ENCODE measurements around the gene TMEM170A. TPM values are rescaled to one million over a fixed set of nuclear protein-coding genes. Genes with fewer than 3 reads are reported as not detected.

Gene TMEM170A
- total RNA-seq (2022; extraction: Qiagen RNA extraction; ENCODE audit: low read depth): 13.7 to 17.2 TPM (median 15.9 TPM) in 5 replicates

GRCh38 chr16:75464122-75464918 is at the start of gene TMEM170A:
TMEM170A (minus strand) TSS chr16:75464689; CDS start chr16:75464600, 89 bp downstream.

GRCh38 chr16:75495076-75495674 is 30.7 kb upstream of the TMEM170A start, which contains the start of gene CHST6:
CHST6 (minus strand) TSS chr16:75495441; CDS start chr16:75479828, 15,613 bp downstream.

GRCh38 chr16:75432828-75433731 is 31.4 kb downstream of the TMEM170A start, which contains the start of gene CFDP1:
CFDP1 (minus strand) TSS chr16:75433503; CDS start chr16:75433352, 151 bp downstream.

Other genes starting within 250 kb of the TMEM170A start
- not detected in 5 replicates for gene CTRB1, start 245.7 kb downstream of the TMEM170A start, total RNA-seq (2022; extraction: Qiagen RNA extraction; ENCODE audit: low read depth)
- 108 to 148 TPM (median 143 TPM) in 5 replicates for gene BCAR1, start 213.1 kb downstream of the TMEM170A start, total RNA-seq (2022; extraction: Qiagen RNA extraction; ENCODE audit: low read depth)
- gene CFDP1, start 31.2 kb downstream of the TMEM170A start, total RNA-seq (2022; extraction: Qiagen RNA extraction; ENCODE audit: low read depth): 62.8 to 66.9 TPM (median 66.4 TPM) in 5 replicates
- 0.18 to 0.34 TPM (median 0.23 TPM) in 5 replicates for gene CHST6, start 30.8 kb upstream of the TMEM170A start, total RNA-seq (2022; extraction: Qiagen RNA extraction; ENCODE audit: low read depth)
- gene CHST5, start 71.4 kb upstream of the TMEM170A start, total RNA-seq (2022; extraction: Qiagen RNA extraction; ENCODE audit: low read depth): 0.05 to 0.10 TPM in 2 of 5 replicates, not detected in the others
- gene TMEM231, start 91.6 kb upstream of the TMEM170A start, total RNA-seq (2022; extraction: Qiagen RNA extraction; ENCODE audit: low read depth): 6.6 to 10.3 TPM (median 8.9 TPM) in 5 replicates
- 89.9 to 92.1 TPM (median 91.5 TPM) in 5 replicates for gene GABARAPL2, start 101.7 kb upstream of the TMEM170A start, total RNA-seq (2022; extraction: Qiagen RNA extraction; ENCODE audit: low read depth)
- gene ADAT1, start 158.6 kb upstream of the TMEM170A start, total RNA-seq (2022; extraction: Qiagen RNA extraction; ENCODE audit: low read depth): 28.4 to 39.3 TPM (median 37.0 TPM) in 5 replicates
- 162 to 181 TPM (median 168 TPM) in 5 replicates for gene KARS1, start 183.0 kb upstream of the TMEM170A start, total RNA-seq (2022; extraction: Qiagen RNA extraction; ENCODE audit: low read depth)
- 38.3 to 45.0 TPM (median 43.5 TPM) in 5 replicates for gene TERF2IP, start 183.1 kb upstream of the TMEM170A start, total RNA-seq (2022; extraction: Qiagen RNA extraction; ENCODE audit: low read depth)
- not detected in 5 replicates for gene CPHXL2, start 212.3 kb upstream of the TMEM170A start, total RNA-seq (2022; extraction: Qiagen RNA extraction; ENCODE audit: low read depth)
- gene DUXB, start 236.8 kb upstream of the TMEM170A start, total RNA-seq (2022; extraction: Qiagen RNA extraction; ENCODE audit: low read depth): not detected in 5 replicates

All from A549 treated with GW870086 at 1 μM for 4 hours (cell line).